Measurements from ENCODE around the gene UTS2B.

Gene UTS2B

DNA sequence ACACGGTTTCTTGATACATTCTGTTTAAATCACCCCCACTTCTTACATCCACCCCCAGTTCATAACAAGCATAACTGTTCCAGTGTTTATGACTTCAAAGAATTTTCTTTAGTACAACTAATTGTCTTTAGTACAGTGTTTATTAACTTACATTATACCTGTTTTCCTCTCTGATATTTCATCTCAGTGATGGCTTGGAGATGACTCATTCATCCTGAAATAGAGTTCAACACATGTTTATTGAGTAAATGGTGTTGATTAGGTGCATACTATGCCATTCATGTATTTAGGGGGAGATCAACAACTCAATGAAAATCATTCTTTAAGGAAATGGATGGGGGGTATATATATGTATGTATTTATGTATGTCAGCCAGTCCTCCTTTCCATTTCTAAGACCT lies 21.7 kb upstream of the UTS2B start:
- DNase-seq (ENCODE audit: low spot score), result no peak

DNA sequence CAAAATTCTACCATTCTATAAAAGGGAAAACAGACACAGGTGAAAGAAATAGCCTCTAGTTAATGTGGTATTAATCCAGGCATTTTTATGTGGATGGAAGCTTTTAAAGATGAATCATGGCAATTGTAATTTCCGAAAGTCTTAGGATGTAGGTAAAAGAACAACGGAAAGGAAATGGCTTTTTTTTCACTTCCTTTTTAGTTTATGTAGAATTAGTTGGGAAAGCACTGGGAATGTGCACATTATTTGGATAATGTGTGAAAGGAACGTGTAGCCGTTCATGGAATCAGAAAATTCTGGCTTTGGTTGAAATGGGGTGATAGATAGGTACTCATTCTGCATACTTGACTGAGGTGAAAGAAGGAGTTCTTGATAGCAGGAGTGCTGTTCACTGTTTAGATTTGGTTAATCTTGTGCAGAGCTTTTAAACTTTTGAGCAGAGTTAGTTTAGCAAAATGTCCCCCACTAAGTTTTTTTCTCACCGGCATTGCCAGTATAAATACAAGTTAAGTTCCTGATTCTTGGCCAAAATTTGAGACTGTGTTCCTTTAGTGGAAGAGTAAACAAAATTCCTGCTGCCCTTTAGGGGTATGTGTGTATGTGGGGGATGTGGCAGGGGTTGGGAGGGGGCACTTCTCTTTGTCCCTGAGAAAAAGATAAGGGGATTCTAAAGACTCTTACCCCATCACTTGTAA lies 20.2 kb upstream of the UTS2B start:
- DNase-seq (ENCODE audit: low spot score), result no peak

DNA sequence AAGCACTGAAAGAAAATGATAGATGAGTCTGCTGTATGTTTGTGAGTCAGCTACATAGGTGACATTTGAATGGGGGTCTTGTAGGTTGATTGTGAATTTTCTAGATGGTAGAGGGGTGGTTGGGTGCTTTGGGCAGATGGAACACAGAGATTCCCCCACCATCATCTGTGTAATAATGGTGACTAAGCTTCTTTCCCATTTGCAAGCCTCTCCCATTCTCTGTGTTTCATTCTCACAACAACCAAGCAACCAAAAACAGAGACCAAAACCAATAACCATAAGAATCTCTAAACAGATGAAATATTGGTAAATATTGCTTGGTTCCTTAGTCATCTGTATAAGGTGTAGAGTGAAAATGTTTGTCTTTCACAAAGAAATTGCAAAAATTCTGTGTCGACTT lies 17.8 kb upstream of the UTS2B start:
- no peak for DNase-seq (ENCODE audit: low spot score)

DNA sequence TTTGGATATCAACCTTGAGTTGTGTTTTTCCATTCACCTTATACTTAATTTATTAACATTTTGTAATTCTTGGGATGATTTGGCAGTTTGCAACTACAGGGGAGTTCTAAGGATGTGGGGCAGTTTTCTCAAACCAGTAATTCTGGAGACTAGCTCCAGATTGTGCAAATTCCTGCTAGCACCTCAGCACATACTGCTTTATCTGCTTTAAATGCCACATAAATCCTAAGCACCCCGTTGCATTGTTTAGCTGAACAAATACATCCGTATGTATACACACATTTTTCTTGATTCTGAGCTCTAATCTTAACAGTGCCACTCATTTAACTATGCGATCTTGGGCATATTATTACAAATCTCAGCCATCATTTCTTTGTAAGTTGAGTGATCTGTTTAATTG lies 16.9 kb upstream of the UTS2B start:
- no peak for DNase-seq (ENCODE audit: low spot score)

DNA sequence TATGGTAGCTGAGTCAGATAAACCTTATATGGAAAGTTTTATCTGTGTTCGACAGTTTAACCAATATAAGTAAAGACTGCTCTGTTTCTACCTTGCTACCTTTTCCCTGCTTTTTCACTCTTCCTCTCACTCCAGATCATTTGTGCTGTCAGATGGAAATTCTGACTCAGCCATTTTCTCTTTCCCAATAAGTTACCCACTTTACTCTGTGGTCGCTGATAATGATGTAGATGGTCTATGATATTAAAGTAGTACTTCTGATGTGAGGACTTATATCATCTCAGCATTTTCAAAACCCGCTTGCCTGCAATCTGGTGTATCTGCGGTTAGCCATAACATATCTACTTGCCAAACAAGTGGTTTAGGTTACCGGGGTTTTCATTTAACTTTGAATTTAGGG lies 15.0 kb upstream of the UTS2B start:
- DNase-seq (ENCODE audit: low spot score), result no peak

DNA sequence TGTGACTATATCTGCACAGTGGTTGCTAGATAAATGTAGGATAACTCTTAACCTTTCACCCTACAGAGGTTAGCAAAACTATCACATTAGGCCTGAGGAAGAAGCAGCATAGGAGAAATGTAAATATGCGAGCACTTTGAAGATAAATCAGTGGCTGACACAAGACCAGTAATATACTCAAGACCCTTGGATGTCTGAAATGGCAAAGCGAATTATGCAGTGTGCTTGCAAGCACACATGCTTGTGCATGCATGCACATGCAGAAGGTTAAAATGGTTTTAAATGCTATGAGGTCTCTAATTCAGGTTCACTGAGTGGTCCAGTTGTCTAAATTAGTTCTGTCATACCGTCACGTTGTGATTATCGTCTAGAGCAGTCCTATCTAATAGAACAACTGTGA lies 13.6 kb upstream of the UTS2B start:
- DNase-seq (ENCODE audit: low spot score), result no peak

DNA sequence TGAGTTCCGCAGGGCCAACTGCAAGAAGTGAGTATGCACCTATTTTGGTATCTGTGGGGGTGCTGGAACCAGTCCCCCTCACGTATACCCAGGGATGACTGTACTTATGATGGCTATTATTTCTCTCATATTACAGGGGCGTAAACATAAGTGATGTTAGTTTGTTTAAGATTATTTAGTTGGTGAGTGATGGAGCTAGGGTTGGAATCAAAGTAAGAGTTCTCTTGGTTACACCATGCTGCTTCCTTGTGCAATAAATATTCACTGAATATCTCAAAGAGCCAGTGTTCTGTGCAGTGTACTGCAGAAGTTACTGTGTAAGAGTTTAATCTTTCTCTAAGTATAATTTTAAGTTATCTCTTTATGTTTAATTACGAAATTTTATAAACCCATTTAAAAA lies 12.8 kb upstream of the UTS2B start:
- DNase-seq (ENCODE audit: low spot score), result no peak

DNA sequence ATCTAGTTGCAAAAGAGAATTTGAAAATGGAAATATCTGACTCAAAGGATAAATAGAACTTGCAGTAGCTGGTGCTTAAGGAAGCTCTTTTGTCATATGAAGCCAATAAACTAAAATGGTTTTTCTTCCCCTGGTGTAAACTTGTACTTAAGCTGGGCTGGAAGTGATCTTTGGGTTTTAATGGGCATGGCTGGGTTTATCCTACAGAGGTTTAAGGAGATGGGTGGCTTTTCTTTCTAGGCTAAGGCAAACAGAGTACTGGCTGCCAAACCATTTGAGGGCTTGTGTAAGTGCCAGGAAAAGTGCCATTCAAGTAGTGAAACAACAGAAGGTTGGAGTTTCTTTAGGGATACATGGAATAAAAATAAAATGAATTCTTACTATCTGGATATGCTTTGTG lies 12.1 kb upstream of the UTS2B start:
- DNase-seq (ENCODE audit: low spot score), result no peak

DNA sequence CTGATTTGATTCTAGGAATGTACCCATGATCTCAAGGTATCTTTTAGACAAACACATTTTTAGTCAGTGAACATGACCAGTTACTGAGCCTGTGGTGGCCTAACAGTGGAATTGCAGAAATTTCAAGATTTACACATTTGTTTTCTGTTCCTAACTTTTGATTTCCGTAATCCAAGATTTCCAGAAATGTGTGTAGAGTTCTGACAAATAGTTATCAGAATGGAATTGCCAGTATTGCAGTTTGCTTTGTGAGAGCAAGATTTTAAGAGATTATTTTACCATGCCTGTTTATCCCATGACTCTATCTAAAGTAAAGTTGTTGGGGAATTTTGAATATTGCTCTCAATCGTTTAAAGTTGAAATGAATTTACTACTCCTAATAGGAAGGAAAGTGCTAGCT lies 11.7 kb upstream of the UTS2B start:
- DNase-seq (ENCODE audit: low spot score), result no peak

DNA sequence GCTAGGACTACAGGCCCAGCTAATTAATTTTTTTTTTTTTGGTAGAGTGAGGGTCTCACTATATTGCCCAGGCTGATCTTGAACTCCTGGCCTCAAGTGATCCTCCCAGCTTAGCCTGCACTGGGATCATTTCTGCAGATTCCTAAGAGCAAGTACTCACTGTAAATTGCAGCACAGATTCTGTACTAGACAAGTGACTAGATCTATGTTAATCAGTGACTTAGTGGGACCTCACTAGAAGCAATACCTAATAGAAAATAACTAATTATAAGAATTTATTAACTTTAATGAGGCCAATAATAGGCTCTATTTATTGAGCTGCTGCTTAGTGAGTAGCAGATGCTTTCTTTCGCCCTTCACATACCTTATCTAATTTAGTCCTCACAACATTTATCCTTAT lies 10.6 kb upstream of the UTS2B start:
- DNase-seq (ENCODE audit: low spot score), result no peak

DNA sequence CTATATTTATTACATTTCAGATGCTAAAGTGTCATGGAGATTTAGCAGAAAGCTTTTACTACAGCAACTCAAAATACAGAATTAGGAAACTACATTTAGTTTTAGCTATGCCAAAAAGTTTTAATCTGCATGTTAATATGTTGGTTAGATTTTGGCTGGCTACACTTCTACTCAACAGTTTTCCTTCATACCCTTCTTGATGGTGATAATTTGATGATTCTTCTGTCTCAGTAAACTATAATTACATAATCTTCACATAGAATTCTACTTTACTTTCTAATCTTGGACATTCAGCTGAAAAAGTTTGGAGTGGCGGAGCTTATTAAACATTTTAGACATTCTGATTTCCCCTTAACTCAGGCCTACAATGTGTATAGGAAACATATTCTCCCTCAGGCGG lies 10.0 kb upstream of the UTS2B start:
- DNase-seq (ENCODE audit: low spot score), result no peak

DNA sequence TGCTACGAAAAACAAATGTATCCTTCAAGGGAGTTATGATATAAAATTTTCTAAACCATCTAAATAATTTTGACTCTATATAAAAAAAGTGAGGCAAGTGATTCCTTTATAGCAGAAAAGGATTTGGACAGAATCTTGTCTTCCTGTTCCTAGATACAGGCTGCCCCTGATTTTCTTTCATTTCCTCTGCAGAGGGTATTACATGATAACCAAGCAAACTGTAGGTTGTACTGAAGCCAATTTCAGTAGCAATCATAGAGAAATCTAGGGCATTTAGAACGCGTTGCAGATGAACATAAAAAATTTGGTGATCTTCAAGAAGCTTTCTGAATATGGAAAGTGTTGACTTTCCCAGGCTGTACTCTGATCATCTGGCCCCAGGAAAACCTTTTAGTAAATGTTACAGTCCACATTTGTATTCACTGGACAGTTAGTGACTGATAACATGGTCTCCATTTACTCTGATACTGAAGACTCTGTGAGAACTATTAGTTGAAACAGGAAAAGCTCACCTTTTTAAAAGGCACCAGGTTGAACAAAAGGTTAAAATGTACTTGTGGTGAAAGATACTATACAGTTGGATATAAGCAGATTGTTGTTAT lies 9.1 kb upstream of the UTS2B start:
- no peak for DNase-seq (ENCODE audit: low spot score)

DNA sequence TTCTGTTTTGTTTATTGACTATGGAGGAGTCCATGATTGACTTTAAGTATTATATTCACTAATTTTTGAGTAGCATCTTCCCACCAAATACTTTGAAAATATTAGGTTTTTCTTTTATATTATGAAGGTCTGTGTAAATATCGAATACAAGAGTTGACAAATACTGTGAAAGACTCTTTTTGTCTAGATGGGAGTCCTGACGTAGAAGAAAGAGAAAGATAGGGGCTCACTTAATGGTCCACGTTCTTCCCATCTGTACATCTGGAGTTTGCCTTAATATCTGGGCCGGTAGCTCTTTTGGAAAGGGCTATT lies 7.8 kb upstream of the UTS2B start:
- DNase-seq (ENCODE audit: low spot score), result no peak

DNA sequence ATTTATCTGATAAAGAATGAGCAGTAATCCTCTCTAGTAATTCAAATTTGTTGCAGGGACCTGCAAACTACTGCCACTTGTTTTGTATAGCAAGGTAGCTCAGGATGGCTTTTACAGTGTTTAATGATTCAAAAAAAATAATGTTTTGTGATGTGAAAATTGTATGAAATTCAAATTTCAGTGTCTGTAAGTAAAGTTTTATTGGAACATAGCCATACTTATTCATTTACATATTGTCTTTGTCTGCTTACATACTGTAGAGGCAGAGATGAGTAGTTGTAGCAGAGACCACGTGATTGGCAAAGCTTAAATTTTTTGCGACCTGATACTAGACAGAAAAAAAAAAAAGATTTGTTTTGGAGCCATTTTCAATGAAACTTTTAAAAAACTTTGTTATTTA lies 6.5 kb upstream of the UTS2B start:
- DNase-seq (ENCODE audit: low spot score), result no peak

DNA sequence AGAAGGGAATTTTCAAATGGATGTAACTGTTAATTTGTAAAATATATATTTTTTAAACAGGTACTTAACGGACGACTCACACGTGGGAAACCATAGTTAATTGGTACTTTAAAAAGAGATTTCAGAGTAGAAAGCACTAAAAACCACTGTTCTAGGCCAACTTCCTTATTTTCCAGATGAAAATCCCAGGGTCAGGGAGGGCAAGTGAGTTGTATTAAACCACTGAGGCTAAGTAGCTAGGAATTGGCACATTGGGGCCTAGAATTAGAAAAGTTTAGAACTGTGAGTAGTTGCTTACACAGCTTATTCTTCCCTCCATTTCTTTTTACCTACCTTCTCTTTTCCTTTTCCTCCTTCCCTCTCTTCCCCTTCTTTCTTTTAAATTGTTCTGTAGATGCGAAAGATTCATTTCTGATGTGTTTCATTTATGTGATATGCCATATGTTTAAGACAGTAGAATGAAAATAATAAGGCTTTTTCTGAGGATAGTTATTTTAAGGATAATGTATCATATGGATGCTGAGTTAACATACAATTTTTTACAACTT lies 4.1 kb upstream of the UTS2B start:
- no peak for DNase-seq (ENCODE audit: low spot score)

DNA sequence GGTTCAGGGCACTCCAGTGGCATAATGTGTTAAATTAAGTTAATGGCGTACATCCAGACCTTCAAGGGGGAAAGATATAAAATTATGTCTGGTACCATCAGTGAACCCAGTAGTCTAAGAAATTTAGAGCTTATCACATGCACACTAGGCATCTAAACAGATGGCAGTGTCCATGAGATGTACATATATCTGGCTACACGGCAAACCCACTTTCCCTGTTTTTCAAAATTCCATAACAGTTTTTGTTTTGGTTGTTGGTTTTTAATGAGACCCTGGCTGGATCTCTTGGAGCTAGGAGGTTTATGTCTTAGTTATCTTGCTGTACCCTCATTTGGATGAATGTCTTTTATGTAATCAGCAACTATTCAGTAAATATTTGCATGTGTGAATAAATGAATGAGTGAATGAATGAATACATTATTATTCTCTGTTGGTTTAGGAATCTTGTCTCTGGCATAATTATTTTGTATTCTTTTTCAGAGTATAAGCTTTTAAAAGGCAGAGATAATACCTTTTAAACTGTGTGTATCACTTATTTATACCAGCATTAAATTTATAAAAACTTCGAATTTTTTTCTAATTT lies 3.1 kb upstream of the UTS2B start:
- DNase-seq (ENCODE audit: low spot score), result no peak

DNA sequence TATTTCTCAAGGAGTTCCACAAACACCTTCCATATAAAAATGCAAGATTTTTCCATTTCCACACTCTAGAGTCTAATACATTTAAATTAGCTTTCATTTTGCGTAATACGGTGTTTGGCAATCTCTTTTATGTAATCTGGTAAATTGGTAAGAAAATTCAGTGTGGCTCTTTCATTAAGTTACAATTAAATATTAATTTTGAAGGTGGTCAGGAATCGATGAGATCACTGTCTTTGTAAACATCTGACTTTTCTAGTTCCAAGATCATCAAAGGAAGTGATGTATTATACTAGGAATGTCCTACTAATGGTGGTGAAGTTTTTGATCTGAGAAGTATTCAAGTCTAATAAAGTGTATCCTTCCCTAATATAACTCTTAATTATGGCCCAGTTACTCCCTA lies 1.1 kb upstream of the UTS2B start:
- peak; percentile 16 for DNase-seq (ENCODE audit: low spot score)

DNA sequence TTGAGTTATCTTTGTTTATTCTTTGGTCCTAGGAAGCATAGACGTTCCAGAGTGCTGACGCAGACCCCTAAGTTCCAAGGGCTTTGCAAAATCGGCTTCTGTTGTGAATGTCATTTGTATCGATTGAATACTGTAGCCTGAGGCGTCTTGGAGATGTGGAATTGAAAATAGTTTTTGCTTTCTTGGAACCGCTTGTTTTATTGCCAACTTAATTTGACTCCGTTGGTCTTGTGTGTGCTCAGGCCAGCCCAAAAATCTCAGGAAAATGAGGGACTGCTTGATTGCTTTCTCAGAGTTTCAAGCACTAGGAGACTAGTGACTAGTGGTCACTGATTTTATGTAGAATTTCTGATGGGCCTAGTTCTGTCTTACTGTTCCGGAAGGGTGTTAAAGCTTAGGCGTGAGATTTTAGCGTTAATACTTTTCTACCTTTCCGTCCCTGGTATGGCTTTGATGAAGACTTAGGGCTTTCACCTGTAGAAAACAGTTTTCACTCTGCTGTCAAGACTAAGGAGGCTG lies 263 bp upstream of the UTS2B start:
- peak; percentile 65 for DNase-seq (ENCODE audit: low spot score)

DNA sequence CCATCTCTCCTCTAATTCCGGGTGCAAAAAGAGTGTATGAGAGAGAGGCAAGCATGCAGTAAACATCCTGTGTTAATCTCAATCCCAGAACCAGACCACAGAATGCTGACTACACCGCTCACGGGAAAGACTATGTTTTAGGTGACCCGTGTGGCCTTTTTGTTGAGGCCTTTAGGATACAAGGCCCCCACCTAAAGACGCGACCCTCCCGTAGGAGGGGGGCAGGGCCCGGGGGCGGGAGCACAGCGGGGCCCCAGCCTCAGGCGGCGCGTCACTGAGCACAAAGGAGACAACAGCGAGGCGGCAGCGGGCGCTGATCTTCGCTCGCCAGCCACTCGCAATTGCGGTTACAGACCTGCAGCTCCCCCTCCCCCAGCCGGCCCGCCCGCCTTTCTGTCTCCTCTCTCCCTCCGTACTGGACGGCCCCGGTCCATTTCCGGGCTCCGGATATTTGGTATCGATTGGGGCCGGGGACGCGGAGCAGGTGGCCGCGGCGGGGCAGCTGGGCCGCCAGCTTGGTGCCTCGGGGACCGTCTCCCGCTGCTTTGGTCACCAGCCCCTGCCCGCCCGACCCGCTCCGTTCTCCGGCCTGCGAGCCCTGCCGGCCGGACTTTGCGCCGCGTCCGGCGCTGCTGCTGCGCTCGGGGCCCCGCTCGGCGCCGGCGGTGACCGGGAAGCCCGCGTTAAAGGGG lies 1.2 kb downstream of the UTS2B start, which contains the start of gene CCDC50:
TSS of gene CCDC50 (plus strand) at position 433 of the 692 bp plus-strand sequence. CDS start 281 bp downstream, outside the sequence.
- DNase-seq (ENCODE audit: low spot score), result peak; percentile 73

DNA sequence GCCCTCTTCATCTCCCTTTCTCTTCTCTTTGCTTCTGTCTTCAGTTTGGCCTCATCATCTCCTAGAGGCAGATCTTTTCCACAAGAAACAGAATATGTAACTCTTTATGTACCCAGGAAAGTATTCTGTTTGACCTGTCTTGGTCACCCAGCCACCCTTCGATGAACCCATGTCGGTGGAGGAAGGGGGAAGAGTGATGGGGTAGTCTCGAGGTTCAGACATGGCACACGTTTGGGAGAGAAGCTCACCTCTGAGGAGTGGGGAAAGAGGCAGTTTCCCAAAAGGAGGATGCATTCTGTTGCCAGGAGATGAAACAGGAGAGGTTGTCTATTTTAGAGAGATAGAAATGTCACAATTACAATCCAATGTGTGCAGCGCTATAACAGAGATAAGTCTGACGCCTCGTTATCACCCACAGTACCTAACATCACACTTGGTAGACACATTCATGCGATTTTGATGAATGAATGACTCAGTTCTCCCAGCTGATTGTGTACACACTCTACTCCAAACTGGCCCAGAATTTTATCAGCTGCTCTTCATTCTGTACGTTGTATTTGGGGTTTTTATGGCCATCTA lies 1.9 kb downstream of the UTS2B start:
- DNase-seq (ENCODE audit: low spot score), result no peak

DNA sequence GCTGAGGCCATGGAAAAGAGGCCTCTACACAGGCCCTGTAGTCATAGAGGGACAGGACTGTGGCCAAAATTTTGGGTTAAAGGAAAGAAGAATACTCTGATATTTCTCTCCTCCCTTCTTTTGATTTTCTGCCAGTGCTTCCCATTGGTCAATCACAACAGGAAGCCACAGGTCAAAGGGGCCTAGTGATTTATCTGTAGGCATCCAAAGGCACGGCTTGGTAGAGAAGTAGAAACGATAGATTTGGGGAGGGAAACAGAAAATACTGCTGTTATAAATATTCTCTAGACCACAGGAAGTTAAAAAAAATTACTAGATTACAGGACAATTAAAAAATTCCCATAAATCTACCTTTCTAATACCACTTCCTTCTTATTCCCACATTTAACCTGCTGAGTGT lies 2.8 kb downstream of the UTS2B start:
- DNase-seq (ENCODE audit: low spot score), result no peak

DNA sequence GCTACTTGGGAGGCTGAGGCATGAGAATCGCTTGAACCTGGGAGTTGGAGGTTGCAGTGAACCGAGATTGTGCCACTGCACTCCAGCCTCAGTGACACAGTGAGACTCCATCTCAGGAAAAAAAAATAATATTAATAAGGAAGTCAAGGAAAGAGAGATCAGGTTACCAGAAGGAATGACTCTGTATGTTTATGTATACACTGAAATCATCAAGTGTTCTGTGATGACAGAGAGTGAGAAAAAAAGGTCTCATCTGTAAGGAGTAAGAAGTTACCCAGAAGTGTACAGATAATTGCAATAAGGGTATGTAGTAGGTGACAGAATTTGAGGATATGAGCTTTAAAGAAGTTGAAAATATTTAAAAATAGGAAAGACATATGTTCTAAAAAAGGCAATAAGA lies 5.4 kb downstream of the UTS2B start:
- no peak for DNase-seq (ENCODE audit: low spot score)

All from AG08395 (cell line).